GM23338 (cell line): Measurements from ENCODE around the gene BUB1.
"Not testable (repeated sequence)": the region's sequence is repeated elsewhere in the genome, so short reads cannot be mapped to it uniquely, and the experiment has no call there.

Source experiments
- CREB1 ChIP-seq: fragments of 250-450 bp; sonication (Bioruptor Pico); IDR thresholded peaks from 2 replicates; pipeline ENCODE4 v1.5.0; 2020; ENCODE audit warnings: low read depth, mild to moderate bottlenecking, moderate library complexity
- CTCF ChIP-seq, 2 experiments: fragments of 200-600 bp in 1 of 2; sonication (generic) in 1 of 2; conservative IDR thresholded peaks; 2 replicates each; pipeline versions ENCODE4 v1.5.1 to v1.6.1; 2016 to 2017; ENCODE audit warnings: antibody characterized with exemption in 2 of 2, low read depth in 2 of 2, mild to moderate bottlenecking in 2 of 2, moderate library complexity in 1 of 2
- EZH2 ChIP-seq: fragments of 200-600 bp; sonication (generic); IDR thresholded peaks from one replicate; pipeline ENCODE4 v1.8.0; 2017; ENCODE audit warnings: antibody characterized with exemption, mild to moderate bottlenecking, low read depth; ENCODE audit not compliant: unreplicated experiment
- EZH2phosphoT487 ChIP-seq: fragments of 200-600 bp; sonication (generic); IDR thresholded peaks from one replicate; pipeline ENCODE4 v1.8.1; 2018; ENCODE audit warnings: antibody characterized with exemption; ENCODE audit not compliant: unreplicated experiment
- POLR2AphosphoS5 ChIP-seq: IDR thresholded peaks from 2 replicates; pipeline ENCODE4 v1.6.1; 2016; ENCODE audit warnings: antibody characterized with exemption, low read depth
- REST ChIP-seq: IDR thresholded peaks from one replicate; pipeline ENCODE4 v1.6.1; 2018; ENCODE audit warnings: antibody characterized with exemption; ENCODE audit not compliant: unreplicated experiment
- ZNF114 ChIP-seq: fragments of 250-450 bp; sonication (Bioruptor Pico); IDR thresholded peaks from 2 replicates; pipeline ENCODE4 v1.5.0; 2020; ENCODE audit warnings: mild to moderate bottlenecking, moderate library complexity
- ZNF462 ChIP-seq: fragments of 250-450 bp; sonication (Bioruptor Pico); IDR thresholded peaks from 2 replicates; pipeline ENCODE4 v1.5.0; 2020; ENCODE audit warnings: mild to moderate bottlenecking, moderate library complexity

GRCh38 chr2:110610613-110611250 is 67.1 kb downstream of the BUB1 start:
- TF ChIP-seq REST; EZH2; POLR2AphosphoS5; CTCF (conservative IDR thresholded peaks at IDR 0.05; ENCODE audit: low read depth in 2 of 2); CREB1 (CRISPR knock-in tag); ZNF114; EZH2phosphoT487; ZNF462 (CRISPR knock-in tag): not testable (repeated sequence)
